HCEC 1CT (cell line): ENCODE data around the gene CFI.
"Not testable (repeated sequence)": the region's sequence is repeated elsewhere in the genome, so short reads cannot be mapped to it uniquely, and the experiment has no call there.

Experiments used
- DNase-seq: peaks from one replicate; pipeline ENCODE4 v3.0.0-alpha.2; 2017

The CFI gene

GRCh38 chr4:109795059-109795458, 6.7 kb downstream of the CFI start:
- DNase-seq: no peak

DNA sequence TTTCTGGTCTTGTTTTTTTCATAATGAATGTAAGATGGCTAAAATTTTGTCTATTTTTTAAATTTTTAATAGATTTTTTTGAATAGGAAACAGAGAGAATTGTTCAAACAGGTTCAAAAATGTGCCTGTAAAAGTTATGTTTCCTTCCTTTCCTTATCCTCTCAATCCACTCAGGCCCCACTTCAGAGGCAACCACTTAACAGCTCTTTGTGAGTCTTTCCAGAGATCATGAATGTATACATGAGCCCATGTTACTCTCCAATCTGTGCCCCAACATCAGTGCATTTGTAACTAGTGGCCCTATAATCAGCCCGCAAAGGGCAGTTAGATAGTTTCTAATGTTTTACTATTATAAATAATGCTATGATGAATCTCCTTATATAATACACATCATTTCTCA, 14.0 kb downstream of the CFI start:
- no peak for DNase-seq

DNA sequence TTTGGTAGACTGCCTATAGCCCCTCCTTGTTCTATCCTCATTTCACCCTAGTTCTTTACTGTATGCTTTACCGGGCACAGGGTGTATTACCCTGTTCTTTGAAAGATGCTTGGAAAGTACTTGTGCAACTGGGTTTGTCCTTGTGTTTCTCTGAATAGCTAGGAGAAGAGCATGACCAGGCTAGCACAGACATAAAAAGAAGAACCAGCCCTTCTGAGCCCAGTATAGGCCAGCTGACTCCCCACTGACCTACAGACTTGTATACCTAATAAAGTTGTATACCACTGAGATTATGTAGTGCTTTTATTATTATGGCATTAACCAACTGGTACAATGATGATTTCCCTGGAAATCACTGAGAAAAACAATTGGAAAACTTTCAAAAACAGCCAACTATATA, 15.0 kb downstream of the CFI start:
- no peak for DNase-seq

DNA sequence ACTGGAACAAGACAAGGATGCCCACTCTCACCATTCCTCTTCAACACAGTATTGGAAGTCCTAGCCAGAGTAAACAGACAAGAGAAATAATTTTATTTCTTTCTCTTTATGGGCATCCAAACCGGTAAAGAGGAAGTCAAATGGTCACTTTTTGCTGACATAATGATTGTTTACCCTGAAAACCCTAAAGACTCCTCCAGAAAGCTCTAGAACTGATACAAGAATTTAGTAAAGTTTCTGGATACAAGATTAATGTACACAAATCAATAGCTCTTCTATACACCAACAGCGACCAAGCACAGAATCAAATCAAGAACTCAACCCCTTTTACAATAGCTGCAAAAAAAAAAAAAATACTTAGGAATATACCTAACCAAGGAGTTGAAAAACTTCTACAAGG, 19.7 kb downstream of the CFI start:
- DNase-seq: not testable (repeated sequence)

GRCh38 chr4:109764789-109765402, 36.9 kb downstream of the CFI start:
- DNase-seq: no peak

GRCh38 chr4:109764376-109764775, 37.4 kb downstream of the CFI start:
- no peak for DNase-seq

DNA sequence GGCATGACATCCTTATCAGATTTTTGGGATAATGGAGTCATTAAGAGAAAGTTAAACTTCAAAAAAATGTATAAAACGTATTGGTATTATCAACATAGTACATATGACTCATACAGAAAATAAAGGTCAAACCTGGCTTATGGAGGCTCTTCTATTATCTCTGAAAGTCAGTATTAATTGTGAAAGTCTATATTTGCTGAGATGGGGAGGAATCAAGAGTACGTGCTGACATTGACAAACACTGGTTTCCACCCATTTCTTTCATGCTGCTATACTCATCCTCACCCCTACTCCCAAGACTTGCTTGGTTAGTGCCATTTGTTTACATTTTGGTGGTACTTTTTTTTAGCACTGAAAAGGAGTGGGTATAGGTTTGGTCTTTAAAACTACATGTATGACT, 41.1 kb downstream of the CFI start:
- DNase-seq: no peak

DNA sequence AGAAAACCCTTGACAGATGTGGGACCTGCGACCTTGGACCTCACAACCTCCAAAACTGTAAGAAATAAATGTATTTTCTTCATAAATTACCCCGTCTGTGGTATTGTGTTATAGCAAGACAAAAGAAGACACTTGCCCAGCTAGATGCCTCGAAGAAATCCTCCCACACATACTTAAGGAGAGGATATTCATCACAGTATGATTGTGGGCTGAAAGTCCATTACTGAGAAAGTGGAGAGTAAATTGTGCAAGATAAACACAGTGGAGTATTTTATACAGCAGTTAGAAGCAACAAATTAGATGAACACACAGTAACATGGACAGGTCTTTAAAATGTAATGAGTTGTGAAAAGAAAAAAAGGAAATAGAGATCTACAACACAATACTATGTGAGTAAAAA, 46.1 kb downstream of the CFI start:
- DNase-seq: no peak

DNA sequence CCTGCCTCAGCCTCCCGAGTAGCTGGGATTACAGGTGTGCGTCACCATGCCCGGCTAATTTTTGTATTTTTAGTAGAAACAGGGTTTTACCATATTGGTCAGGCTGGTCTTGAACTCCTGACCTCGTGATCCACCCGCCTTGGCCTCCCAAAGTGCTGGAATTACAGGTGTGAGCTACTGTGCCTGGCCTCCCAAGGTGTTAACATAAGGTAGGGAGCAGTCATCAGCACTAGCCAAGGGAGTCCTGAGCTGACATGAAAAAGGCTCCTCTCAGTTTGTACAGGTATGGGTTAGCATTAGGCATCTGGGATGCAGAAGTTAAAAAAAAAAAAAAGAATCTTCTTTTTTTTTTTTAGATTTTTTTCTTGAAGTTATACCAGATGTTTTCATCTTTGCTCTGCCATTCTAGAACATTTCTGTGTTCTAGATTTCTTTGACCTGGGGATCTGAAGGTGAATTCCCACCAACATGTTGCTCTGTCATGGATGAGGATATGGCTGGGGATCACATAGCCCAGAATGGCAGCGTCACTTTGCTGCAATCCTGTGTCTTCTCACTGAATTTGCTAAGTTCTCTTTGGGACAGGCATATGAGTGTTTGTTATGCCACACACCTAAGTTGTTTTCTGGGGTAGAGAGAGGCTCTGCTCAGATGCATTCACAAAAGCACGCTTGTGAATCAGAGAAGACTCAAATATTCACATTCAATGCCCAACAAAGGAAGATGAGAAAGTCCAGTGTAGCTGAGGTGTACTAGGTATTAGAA, 47.5 kb downstream of the CFI start:
- no peak for DNase-seq

- no peak for DNase-seq
Measured at GRCh38 chr4:109752525-109752924, 49.3 kb downstream of the CFI start.

GRCh38 chr4:109751852-109752251, 49.9 kb downstream of the CFI start:
- no peak for DNase-seq

GRCh38 chr4:109750652-109751244, 51.1 kb downstream of the CFI start:
- no peak for DNase-seq

DNA sequence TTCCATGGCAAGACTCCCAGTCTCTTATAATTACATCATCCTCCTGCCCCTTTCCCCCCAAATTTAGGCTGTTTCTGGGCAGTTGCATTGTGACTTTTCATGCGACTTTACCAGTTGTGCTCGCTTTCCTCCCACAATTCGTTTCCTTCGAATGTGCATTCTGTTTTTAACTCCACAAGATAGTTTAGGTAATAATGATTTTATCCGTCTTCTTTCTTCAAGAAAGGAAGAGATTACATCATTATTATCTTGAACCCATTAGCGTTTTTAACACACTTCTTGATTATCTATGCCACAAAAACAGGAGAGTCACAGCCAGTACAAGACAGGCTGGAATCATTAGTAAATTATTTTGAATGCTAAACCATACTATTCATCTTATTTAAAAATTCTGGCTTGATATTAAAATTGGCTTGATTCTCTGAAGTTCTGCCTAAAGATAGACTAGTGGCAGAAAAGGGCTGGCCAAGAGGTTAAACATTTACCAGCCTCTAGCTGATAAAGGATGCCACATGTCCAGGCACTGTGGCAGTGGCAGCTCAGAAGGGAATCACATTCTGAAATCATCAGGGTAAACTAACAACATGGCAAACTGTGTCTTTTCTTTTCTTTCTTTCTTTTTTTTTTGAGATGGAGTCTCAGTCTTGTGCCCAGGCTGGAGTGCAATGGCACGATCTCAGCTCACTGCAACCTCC, 52.3 kb downstream of the CFI start:
- no peak for DNase-seq

- no peak for DNase-seq
Measured at GRCh38 chr4:109748114-109748513, 53.7 kb downstream of the CFI start.

- DNase-seq: no peak
Measured at GRCh38 chr4:109746728-109747127, 55.1 kb downstream of the CFI start.

- DNase-seq: no peak
Measured at GRCh38 chr4:109745830-109746229, 56.0 kb downstream of the CFI start.

GRCh38 chr4:109739547-109739946, 62.3 kb downstream of the CFI start:
- DNase-seq: no peak

- no peak for DNase-seq
Measured at GRCh38 chr4:109738104-109738872, 63.5 kb downstream of the CFI start.

- DNase-seq: no peak
Measured at GRCh38 chr4:109735566-109736365, 66.0 kb downstream of the CFI start.

DNA sequence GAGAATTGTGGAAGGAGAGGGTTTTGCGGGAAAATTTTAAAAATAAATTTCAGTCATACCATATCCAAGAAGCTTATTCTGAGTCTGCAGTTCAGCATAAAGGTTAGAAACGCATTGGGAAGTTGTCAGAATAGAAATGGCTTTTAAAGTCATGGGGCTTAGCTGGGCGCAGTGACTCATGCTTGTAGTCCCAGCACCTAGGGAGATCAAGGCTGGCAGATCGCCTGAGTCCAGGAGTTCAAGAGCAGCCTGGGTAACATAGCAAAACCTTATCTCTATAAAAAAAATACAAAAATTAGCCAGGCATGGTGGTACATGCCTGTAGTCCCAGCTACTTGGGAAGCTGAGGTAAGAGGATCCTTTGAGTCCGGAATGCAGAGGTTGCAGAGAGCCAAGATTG, 68.1 kb downstream of the CFI start:
- DNase-seq: no peak

GRCh38 chr4:109730619-109731545, 70.9 kb downstream of the CFI start:
- no peak for DNase-seq
